Ascending aorta (tissue), 2 donors: ENCODE measurements around the gene STK17B. TPM values are rescaled to one million over a fixed set of nuclear protein-coding genes. Genes with fewer than 3 reads are reported as not detected.

Source experiments
- DNase-seq, 2 donors: peaks; one replicate each; pipeline ENCODE4 v3.0.0-alpha.2; 2019; ENCODE audit warnings: low spot score in 2 of 2
- H3K27ac ChIP-seq, 2 donors: fragments of 200-600 bp; sonication (generic); one replicate each; pipeline ENCODE4 v1.5.1; 2016 to 2017; ENCODE audit warnings: mild to moderate bottlenecking in 1 of 2
- H3K27me3 ChIP-seq: fragments of 200-600 bp; sonication (generic); one replicate; pipeline ENCODE4 v1.5.1; 2017
- H3K36me3 ChIP-seq, 2 donors: fragments of 200-600 bp; sonication (generic); one replicate each; pipeline ENCODE4 v1.5.1; 2016
- H3K4me1 ChIP-seq, 2 donors: fragments of 200-600 bp; sonication (generic); one replicate each; pipeline ENCODE4 v1.5.1; 2016 to 2017; ENCODE audit warnings: mild to moderate bottlenecking in 1 of 2
- H3K4me3 ChIP-seq, 2 donors: fragments of 200-600 bp; sonication (generic); one replicate each; pipeline ENCODE4 v1.5.1; 2016 to 2017; ENCODE audit warnings: mild to moderate bottlenecking in 1 of 2
- H3K9me3 ChIP-seq, 2 donors: fragments of 200-600 bp; sonication (generic); one replicate each; pipeline ENCODE4 v1.5.1; 2016
- intact Hi-C: fragments of 100-400 bp; cut with DNase I; formaldehyde crosslinking; loops from one replicate; pipeline ENCODE4 v1.15.1; 2023
- total RNA-seq: library from RNA; depleted of rRNA; stranded (reverse); fragments of >200 nt; gene quantifications from one replicate; pipeline ENCODE4 v1.1.0, GENCODE V29; 2016
- TF ChIP-seq, protein P1 (sequence below), 3 experiments: fragments of 200-600 bp in 2 of 3; fragments of 450-650 bp in 1 of 3; sonication (generic) in 2 of 3; IDR thresholded peaks; one replicate each; pipeline ENCODE4 v1.5.1; 2016 to 2019; ENCODE audit warnings: antibody characterized with exemption in 3 of 3, mild to moderate bottlenecking in 1 of 3, moderate library complexity in 1 of 3

Gene STK17B
- total RNA-seq, 1 donor from 2014 or later = 8.4 TPM

DNA sequence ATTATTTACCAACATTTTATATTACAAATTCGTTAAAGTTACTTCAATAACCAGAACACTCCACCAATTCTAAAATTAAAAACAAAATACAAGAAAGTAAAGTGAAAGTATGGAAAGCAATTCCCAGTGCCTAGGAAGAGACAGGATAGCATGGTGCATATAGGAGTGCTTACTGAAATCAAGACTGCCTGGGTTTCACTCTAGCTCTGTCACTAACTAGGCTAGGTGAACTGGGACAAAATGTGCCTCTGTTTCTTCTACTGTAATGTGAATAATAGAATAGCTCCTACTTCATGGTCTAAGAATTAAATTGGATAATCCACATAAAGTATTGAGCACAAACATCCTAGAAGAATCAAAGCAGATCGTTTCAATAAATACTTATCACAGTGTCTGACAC, 22.6 kb downstream of the STK17B start:
- Histone ChIP-seq H3K4me1 (no peaks in the 10 kb centered on the region), H3K4me3 (no peak overlapping the region), H3K9me3 (no peaks in the 10 kb centered on the region), H3K27me3 (no peaks in the 10 kb centered on the region), H3K27ac (no peak overlapping the region), H3K36me3 (peaks cover 7 to 14% of the 10 kb centered on the region in 2 donors)
- TF ChIP-seq, protein P1, sequence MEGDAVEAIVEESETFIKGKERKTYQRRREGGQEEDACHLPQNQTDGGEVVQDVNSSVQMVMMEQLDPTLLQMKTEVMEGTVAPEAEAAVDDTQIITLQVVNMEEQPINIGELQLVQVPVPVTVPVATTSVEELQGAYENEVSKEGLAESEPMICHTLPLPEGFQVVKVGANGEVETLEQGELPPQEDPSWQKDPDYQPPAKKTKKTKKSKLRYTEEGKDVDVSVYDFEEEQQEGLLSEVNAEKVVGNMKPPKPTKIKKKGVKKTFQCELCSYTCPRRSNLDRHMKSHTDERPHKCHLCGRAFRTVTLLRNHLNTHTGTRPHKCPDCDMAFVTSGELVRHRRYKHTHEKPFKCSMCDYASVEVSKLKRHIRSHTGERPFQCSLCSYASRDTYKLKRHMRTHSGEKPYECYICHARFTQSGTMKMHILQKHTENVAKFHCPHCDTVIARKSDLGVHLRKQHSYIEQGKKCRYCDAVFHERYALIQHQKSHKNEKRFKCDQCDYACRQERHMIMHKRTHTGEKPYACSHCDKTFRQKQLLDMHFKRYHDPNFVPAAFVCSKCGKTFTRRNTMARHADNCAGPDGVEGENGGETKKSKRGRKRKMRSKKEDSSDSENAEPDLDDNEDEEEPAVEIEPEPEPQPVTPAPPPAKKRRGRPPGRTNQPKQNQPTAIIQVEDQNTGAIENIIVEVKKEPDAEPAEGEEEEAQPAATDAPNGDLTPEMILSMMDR (IDR thresholded peaks at IDR 0.05) = no peak
- intact Hi-C loops = no loop called here
- no peak for DNase-seq

DNA sequence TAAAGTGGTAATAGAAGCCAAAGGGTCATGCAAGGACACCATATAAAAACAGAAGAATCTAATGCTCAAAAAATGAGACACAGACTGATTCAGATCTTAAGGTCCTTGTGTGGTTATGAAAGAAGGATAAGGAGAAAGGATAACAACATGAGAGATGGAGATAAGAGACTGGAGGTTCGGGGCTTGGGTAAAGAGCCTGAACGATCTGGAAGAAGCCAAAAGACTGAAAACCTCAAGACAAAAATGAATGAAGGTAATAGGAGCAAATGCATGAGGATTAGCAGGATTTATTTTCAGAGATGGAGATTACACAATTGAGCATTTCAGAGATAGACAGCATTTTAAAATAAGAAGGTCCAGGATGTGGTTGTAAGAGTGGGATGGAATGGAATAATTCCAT, 26.1 kb downstream of the STK17B start:
- Histone ChIP-seq H3K36me3 (peaks cover 13 to 38% of the 10 kb centered on the region in 2 donors), H3K4me1 (no peaks in the 10 kb centered on the region), H3K9me3 (no peaks in the 10 kb centered on the region), H3K27ac (no peak overlapping the region), H3K4me3 (no peak overlapping the region), H3K27me3 (no peaks in the 10 kb centered on the region)
- intact Hi-C loops = no loop called here
- no peak for DNase-seq
- TF ChIP-seq, protein P1 (IDR thresholded peaks at IDR 0.05) = no peak

DNA sequence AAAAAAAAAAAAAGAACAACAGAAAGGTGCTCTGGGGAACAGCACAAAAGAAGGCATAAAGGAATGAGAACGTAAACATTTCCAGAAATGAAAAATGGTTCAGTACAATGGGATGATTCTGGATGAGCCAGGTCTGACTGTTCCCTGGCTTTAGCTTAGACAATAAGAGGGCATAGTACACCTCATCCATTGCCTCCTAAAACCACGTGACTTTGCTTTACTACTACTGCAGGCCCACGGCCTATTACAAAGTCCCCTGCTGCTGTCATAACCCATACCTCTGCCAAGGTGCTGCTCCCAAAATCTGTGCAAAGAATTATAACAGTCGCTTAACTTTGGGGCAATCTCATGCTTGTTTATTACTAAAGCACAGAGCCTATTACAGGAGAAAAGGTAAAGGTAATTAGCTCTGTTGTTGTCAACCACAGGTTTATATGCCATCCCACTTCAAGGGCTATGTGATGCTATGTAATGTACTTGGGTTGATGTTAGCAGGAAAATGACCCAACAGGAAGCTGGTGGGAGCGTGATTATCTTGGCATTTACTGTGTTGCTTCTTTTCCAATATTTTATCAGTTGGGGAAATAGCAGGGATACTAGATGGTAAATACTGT, 26.8 kb downstream of the STK17B start:
- no peaks in the 10 kb centered on the region for H3K4me1 ChIP-seq
- no peak for DNase-seq

DNA sequence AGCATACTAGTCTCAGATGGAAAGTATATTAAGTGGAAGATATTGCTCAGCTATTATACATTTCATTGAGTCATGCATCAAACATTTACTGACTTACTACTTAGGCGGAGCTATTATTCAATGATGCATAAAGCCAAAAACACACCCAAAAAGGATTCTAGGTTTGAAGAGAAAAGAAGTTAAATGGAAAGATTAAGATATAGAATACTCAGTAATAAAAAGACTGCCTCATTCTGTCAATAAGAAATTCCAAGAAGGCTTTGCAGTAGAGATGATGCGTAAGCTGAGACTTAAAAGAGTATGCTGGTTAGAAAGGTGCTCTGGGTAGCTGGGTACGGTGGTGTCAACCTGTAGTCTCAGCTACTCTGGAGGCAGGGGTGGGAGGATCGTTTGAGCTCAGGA, 27.6 kb downstream of the STK17B start:
- H3K4me1 ChIP-seq = no peaks in the 10 kb centered on the region
- peaks cover 22 to 53% of the 10 kb centered on the region in 2 donors for H3K36me3 ChIP-seq
- H3K27ac ChIP-seq = no peak overlapping the region
- intact Hi-C loops = no loop called here
- H3K27me3 ChIP-seq = no peaks in the 10 kb centered on the region
- no peaks in the 10 kb centered on the region for H3K9me3 ChIP-seq
- TF ChIP-seq, protein P1 (IDR thresholded peaks at IDR 0.05) = no peak
- H3K4me3 ChIP-seq = no peak overlapping the region
- no peak for DNase-seq

More for the DNA sequence above, 26.8 kb downstream of the STK17B start:
- intact Hi-C loops = no loop called here
- peaks cover 17 to 44% of the 10 kb centered on the region in 2 donors for H3K36me3 ChIP-seq
- no peaks in the 10 kb centered on the region for H3K9me3 ChIP-seq
- H3K27ac ChIP-seq = no peak overlapping the region
- H3K27me3 ChIP-seq = no peaks in the 10 kb centered on the region
- TF ChIP-seq, protein P1 (IDR thresholded peaks at IDR 0.05) = no peak
- no peak overlapping the region for H3K4me3 ChIP-seq

DNA sequence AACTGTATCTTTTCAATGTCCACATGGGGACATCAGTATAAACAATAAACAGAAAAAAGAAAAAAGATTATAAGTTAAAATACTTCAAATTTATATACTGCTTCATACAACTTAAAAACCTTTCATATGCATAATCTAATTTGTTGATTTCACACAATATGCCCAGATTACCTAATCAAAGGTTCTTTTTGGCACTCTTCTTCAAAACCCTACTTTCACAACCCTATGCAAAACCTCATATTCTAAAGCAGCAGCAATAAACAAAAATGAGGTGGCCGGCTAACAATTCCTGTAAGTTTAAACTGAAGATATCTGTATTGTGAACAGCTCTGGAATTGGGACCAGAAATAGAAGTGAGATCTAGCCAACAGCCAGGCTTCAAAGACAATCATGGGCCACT, 28.6 kb downstream of the STK17B start:
- Histone ChIP-seq H3K4me3 (no peak overlapping the region), H3K4me1 (no peaks in the 10 kb centered on the region), H3K36me3 (peaks cover 26 to 60% of the 10 kb centered on the region in 2 donors), H3K27me3 (no peaks in the 10 kb centered on the region), H3K9me3 (no peaks in the 10 kb centered on the region), H3K27ac (no peak overlapping the region)
- no peak for DNase-seq
- intact Hi-C loops = no loop called here
- TF ChIP-seq, protein P1 (IDR thresholded peaks at IDR 0.05) = no peak

DNA sequence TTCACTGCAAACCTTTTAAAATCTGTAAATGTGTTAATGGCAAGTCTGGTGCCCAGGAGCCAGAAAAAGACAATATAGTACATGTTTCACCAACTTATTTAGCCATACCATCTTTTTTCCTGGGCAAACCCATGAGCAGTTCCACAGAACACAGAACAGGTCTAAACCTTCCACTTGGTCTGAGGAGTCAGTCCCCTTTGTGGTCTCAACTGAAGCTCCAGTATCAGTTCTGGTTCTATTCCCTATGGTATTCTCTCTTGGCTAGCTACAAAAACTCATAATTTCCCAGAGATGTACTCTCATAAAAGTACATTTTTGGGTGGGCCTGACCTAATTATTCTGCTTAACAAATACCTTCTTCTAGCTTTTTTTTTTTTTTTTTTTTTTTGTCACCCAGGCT, 31.2 kb downstream of the STK17B start:
- Histone ChIP-seq H3K4me1 (no peaks in the 10 kb centered on the region), H3K27ac (no peak overlapping the region), H3K9me3 (no peaks in the 10 kb centered on the region), H3K36me3 (peaks cover 31 to 73% of the 10 kb centered on the region in 2 donors), H3K4me3 (no peak overlapping the region), H3K27me3 (no peaks in the 10 kb centered on the region)
- no peak for DNase-seq
- intact Hi-C loops = no loop called here
- TF ChIP-seq, protein P1 (IDR thresholded peaks at IDR 0.05) = no peak
